Karpas-422 (cell line): Measurements from ENCODE around the gene PRR16. TPM values are rescaled to one million over a fixed set of nuclear protein-coding genes. Genes with fewer than 3 reads are reported as not detected.

Experiments
- DNase-seq: peaks from one replicate; pipeline ENCODE4 v3.0.0-alpha.2; 2015
- H2AFZ ChIP-seq: fragments of 200-600 bp; sonication (generic); 2 replicates; pipeline ENCODE4 v1.6.1; 2014; ENCODE audit warnings: antibody characterized with exemption, low read length, mixed read lengths
- H3K27ac ChIP-seq: fragments of 200-600 bp; sonication (generic); 2 replicates; pipeline ENCODE4 v1.5.1; 2014; ENCODE audit warnings: mild to moderate bottlenecking, low read length, moderate library complexity
- H3K27me3 ChIP-seq: fragments of 200-600 bp; sonication (generic); 2 replicates; pipeline ENCODE4 v1.6.1; 2014; ENCODE audit warnings: low read length, mixed read lengths
- H3K36me3 ChIP-seq: fragments of 200-600 bp; sonication (generic); 2 replicates; pipeline ENCODE4 v1.6.1; 2014; ENCODE audit warnings: low read length, mixed read lengths; ENCODE audit not compliant: insufficient read depth
- H3K4me1 ChIP-seq: fragments of 200-600 bp; sonication (generic); 2 replicates; pipeline ENCODE4 v1.6.1; 2014; ENCODE audit warnings: mild to moderate bottlenecking, low read length, mixed read lengths
- H3K4me2 ChIP-seq: fragments of 200-600 bp; sonication (generic); 2 replicates; pipeline ENCODE4 v1.6.1; 2014; ENCODE audit warnings: low read length, low read depth, mild to moderate bottlenecking; ENCODE audit not compliant: poor library complexity, severe bottlenecking
- H3K4me3 ChIP-seq: fragments of 200-600 bp; sonication (generic); 2 replicates; pipeline ENCODE4 v1.5.1; 2014; ENCODE audit warnings: mild to moderate bottlenecking, antibody characterized with exemption, low read length, mixed read lengths
- H3K79me2 ChIP-seq: fragments of 200-600 bp; sonication (generic); 2 replicates; pipeline ENCODE4 v1.6.1; 2014; ENCODE audit warnings: mild to moderate bottlenecking, low read length, mixed read lengths
- H3K9ac ChIP-seq: fragments of 200-600 bp; sonication (generic); 2 replicates; pipeline ENCODE4 v1.6.0; 2014; ENCODE audit warnings: low read length
- H3K9me2 ChIP-seq: fragments of 200-600 bp; sonication (generic), shearing (Covaris generic); replicated peaks from 2 replicates; pipeline ENCODE4 v1.6.0; 2014; ENCODE audit warnings: mild to moderate bottlenecking, low read length, moderate library complexity; ENCODE audit not compliant: insufficient read depth
- H3K9me3 ChIP-seq: fragments of 300-700, 200-600 bp; sonication (generic); 2 replicates; pipeline ENCODE4 v1.6.1; 2014; ENCODE audit warnings: low read length, mixed read lengths
- H4K20me1 ChIP-seq: fragments of 200-600 bp; sonication (generic); 2 replicates; pipeline ENCODE4 v1.6.1; 2014; ENCODE audit warnings: mild to moderate bottlenecking, antibody characterized with exemption, low read length, low read depth; ENCODE audit not compliant: insufficient read depth
- total RNA-seq: library from RNA; depleted of rRNA; stranded (reverse); fragments of >200 nt; shearing (Covaris generic); gene quantifications from 2 replicates; pipeline ENCODE4 v1.2.3, GENCODE V29; 2014; ENCODE audit warnings: low replicate concordance

Gene PRR16
- total RNA-seq, 1 experiment from 2014 or later = not detected

- Histone ChIP-seq H4K20me1 (no peaks in the 10 kb centered on the region), H3K9me3 (no peaks in the 10 kb centered on the region; the same call in 1 of the 2 replicates), H3K79me2 (no peaks in the 10 kb centered on the region), H3K36me3 (no peaks in the 10 kb centered on the region), H3K4me2 (no peak overlapping the region), H3K4me3 (no peak overlapping the region), H3K27me3 (no peaks in the 10 kb centered on the region), H3K27ac (no peak overlapping the region), H3K9me2 (no peaks in the 10 kb centered on the region), H3K9ac (no peak overlapping the region), H2AFZ (no peak overlapping the region), H3K4me1 (no peaks in the 10 kb centered on the region)
- DNase-seq = no peak
Measured at GRCh38 chr5:120568711-120569110, 104.6 kb downstream of the PRR16 start.

- Histone ChIP-seq H3K4me2 (no peak overlapping the region), H3K9me3 (peaks cover 6% of the 10 kb centered on the region; the same call in 1 of the 2 replicates), H3K4me1 (no peaks in the 10 kb centered on the region), H3K79me2 (no peaks in the 10 kb centered on the region), H4K20me1 (no peaks in the 10 kb centered on the region), H3K9ac (no peak overlapping the region), H3K4me3 (no peak overlapping the region), H3K27me3 (no peaks in the 10 kb centered on the region), H3K36me3 (no peaks in the 10 kb centered on the region), H2AFZ (no peak overlapping the region), H3K9me2 (no peaks in the 10 kb centered on the region), H3K27ac (no peak overlapping the region)
- no peak for DNase-seq
Measured at GRCh38 chr5:120576588-120576987, 112.5 kb downstream of the PRR16 start.

GRCh38 chr5:120582635-120583034, 118.5 kb downstream of the PRR16 start:
- Histone ChIP-seq H3K79me2 (no peaks in the 10 kb centered on the region), H3K4me1 (no peaks in the 10 kb centered on the region), H2AFZ (no peak overlapping the region), H3K36me3 (no peaks in the 10 kb centered on the region), H3K9me3 (peaks cover 5% of the 10 kb centered on the region; the same call in 1 of the 2 replicates), H3K9me2 (no peaks in the 10 kb centered on the region), H3K27me3 (no peaks in the 10 kb centered on the region), H3K4me3 (no peak overlapping the region), H3K4me2 (no peak overlapping the region), H4K20me1 (no peaks in the 10 kb centered on the region), H3K9ac (no peak overlapping the region), H3K27ac (no peak overlapping the region)
- no peak for DNase-seq

- H3K4me1 ChIP-seq = no peaks in the 10 kb centered on the region
- H3K9me3 ChIP-seq = peaks cover 9% of the 10 kb centered on the region
- H3K4me2 ChIP-seq = no peak overlapping the region
- H2AFZ ChIP-seq = no peak overlapping the region
- no peak for DNase-seq
- no peak overlapping the region for H3K9ac ChIP-seq
- no peak overlapping the region for H3K27ac ChIP-seq
- no peaks in the 10 kb centered on the region for H3K27me3 ChIP-seq
- H3K9me2 ChIP-seq = no peaks in the 10 kb centered on the region
- H3K79me2 ChIP-seq = no peaks in the 10 kb centered on the region
- H3K36me3 ChIP-seq = no peaks in the 10 kb centered on the region
- no peaks in the 10 kb centered on the region for H4K20me1 ChIP-seq
- H3K4me3 ChIP-seq = no peak overlapping the region
Measured at GRCh38 chr5:120586646-120587045, 122.5 kb downstream of the PRR16 start.

- Histone ChIP-seq H3K9me2 (no peaks in the 10 kb centered on the region), H3K4me1 (no peaks in the 10 kb centered on the region), H3K27me3 (no peaks in the 10 kb centered on the region), H3K79me2 (no peaks in the 10 kb centered on the region), H2AFZ (no peak overlapping the region), H3K4me2 (no peak overlapping the region), H3K27ac (no peak overlapping the region), H3K4me3 (no peak overlapping the region), H3K9ac (no peak overlapping the region), H3K9me3 (peaks cover 12% of the 10 kb centered on the region), H3K36me3 (no peaks in the 10 kb centered on the region), H4K20me1 (no peaks in the 10 kb centered on the region)
- no peak for DNase-seq
Measured at GRCh38 chr5:120591911-120592310, 127.8 kb downstream of the PRR16 start.

GRCh38 chr5:120599576-120599975, 135.5 kb downstream of the PRR16 start:
- DNase-seq = no peak
- H3K4me2 ChIP-seq = no peak overlapping the region
- H2AFZ ChIP-seq = no peak overlapping the region
- no peaks in the 10 kb centered on the region for H3K9me2 ChIP-seq
- H3K27ac ChIP-seq = no peak overlapping the region
- no peaks in the 10 kb centered on the region for H3K36me3 ChIP-seq
- no peak overlapping the region for H3K9ac ChIP-seq
- no peak overlapping the region for H3K4me3 ChIP-seq
- no peaks in the 10 kb centered on the region for H3K4me1 ChIP-seq
- H3K27me3 ChIP-seq = no peaks in the 10 kb centered on the region
- H3K9me3 ChIP-seq = peaks cover 7% of the 10 kb centered on the region; the same call in 1 of the 2 replicates
- H3K79me2 ChIP-seq = no peaks in the 10 kb centered on the region
- no peaks in the 10 kb centered on the region for H4K20me1 ChIP-seq

- no peaks in the 10 kb centered on the region for H3K4me1 ChIP-seq
- no peak overlapping the region for H2AFZ ChIP-seq
- H3K79me2 ChIP-seq = no peaks in the 10 kb centered on the region
- no peaks in the 10 kb centered on the region for H3K27me3 ChIP-seq
- H3K36me3 ChIP-seq = no peaks in the 10 kb centered on the region
- no peak overlapping the region for H3K27ac ChIP-seq
- no peak overlapping the region for H3K9ac ChIP-seq
- no peak overlapping the region for H3K4me3 ChIP-seq
- peaks cover 13% of the 10 kb centered on the region for H3K9me3 ChIP-seq
- no peaks in the 10 kb centered on the region for H3K9me2 ChIP-seq
- no peaks in the 10 kb centered on the region for H4K20me1 ChIP-seq
- no peak overlapping the region for H3K4me2 ChIP-seq
- no peak for DNase-seq
Measured at GRCh38 chr5:120600639-120601038, 136.5 kb downstream of the PRR16 start.

GRCh38 chr5:120602033-120602432, 137.9 kb downstream of the PRR16 start:
- no peak overlapping the region for H3K27ac ChIP-seq
- no peak overlapping the region for H3K9ac ChIP-seq
- H3K4me1 ChIP-seq = no peaks in the 10 kb centered on the region

GRCh38 chr5:120604884-120605283, 140.8 kb downstream of the PRR16 start:
- Histone ChIP-seq H3K9me3 (peaks cover 16% of the 10 kb centered on the region), H3K4me3 (no peak overlapping the region), H3K4me2 (no peak overlapping the region), H3K36me3 (no peaks in the 10 kb centered on the region), H2AFZ (no peak overlapping the region), H3K9me2 (no peaks in the 10 kb centered on the region), H3K27ac (no peak overlapping the region), H3K4me1 (no peaks in the 10 kb centered on the region), H3K27me3 (no peaks in the 10 kb centered on the region), H3K79me2 (no peaks in the 10 kb centered on the region), H4K20me1 (no peaks in the 10 kb centered on the region), H3K9ac (no peak overlapping the region)
- no peak for DNase-seq

More at GRCh38 chr5:120602033-120602432, 137.9 kb downstream of the PRR16 start:
- H4K20me1 ChIP-seq = no peaks in the 10 kb centered on the region
- no peak overlapping the region for H2AFZ ChIP-seq
- H3K9me2 ChIP-seq = no peaks in the 10 kb centered on the region
- H3K9me3 ChIP-seq = peaks cover 15% of the 10 kb centered on the region
- H3K36me3 ChIP-seq = no peaks in the 10 kb centered on the region
- no peak overlapping the region for H3K4me3 ChIP-seq
- no peaks in the 10 kb centered on the region for H3K79me2 ChIP-seq
- no peak for DNase-seq
- no peak overlapping the region for H3K4me2 ChIP-seq
- H3K27me3 ChIP-seq = no peaks in the 10 kb centered on the region
